ENCODE data around the gene CCDC167. TPM values are rescaled to one million over a fixed set of nuclear protein-coding genes. Genes with fewer than 3 reads are reported as not detected.

Gene CCDC167
- total RNA-seq, 2 experiments from 2014 or later, result 7.3 to 8.0 TPM

DNA sequence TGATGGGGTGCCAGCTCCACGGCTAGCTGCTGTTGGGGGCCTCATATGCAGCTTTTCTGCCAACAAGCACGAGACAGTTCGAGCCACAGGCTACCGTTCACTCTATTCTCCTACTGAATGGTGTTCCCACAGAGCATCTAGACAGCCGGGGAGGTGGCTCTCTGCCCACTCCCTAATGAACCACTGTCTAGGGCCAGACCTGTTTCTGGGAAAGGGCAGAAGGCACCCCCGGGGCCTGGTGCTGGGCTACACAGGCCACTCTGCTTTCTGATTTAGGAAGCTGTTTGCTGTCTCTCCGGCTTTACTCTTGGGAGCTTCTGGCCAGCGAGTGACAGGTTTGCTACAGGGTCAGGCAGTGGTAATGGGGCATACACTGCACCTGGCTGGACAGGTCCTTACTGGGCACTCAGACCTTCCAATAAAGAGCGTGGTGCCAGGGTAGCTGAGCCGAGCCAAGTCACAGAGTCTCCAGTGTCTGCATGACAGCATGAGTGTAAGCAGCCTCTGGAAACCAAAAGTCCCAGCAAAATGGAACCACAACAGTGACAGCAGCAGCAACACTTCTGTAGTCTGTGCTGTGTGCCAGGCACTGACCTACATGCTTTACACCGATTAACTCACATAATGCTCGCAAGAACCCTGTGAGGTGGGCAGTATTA lies 8.4 kb downstream of the CCDC167 start:
- intact Hi-C loops (cut with DNase I, micrococcal nuclease), result no loop called here
- Histone ChIP-seq H3K27me3 (ENCODE audit: control insufficient read depth in 1 of 2, insufficient read depth in 2 of 2, low read length in 2 of 2) (no peaks in the 10 kb centered on the region), H3K36me3 (ENCODE audit: insufficient read depth, low read length) (peaks cover 13% of the 10 kb centered on the region), H3K27ac (ENCODE audit: low read depth in 1 of 2, low read length in 2 of 2) (peak overlapping the region; percentile 48 to 87), H3K4me1 (ENCODE audit: insufficient read depth, low read length) (peaks cover 83% of the 10 kb centered on the region), H3K9me3 (ENCODE audit: control insufficient read depth in 1 of 2, insufficient read depth in 1 of 2, low read length in 2 of 2) (no peaks in the 10 kb centered on the region), H3K4me3 (ENCODE audit: low read length) (peak overlapping the region; percentile 6)
- Mint-ChIP-seq H3K27me3 (no peaks in the 10 kb centered on the region), H3K27ac (peak overlapping the region; percentile 77), H3K4me3 (no peak overlapping the region), H3K9me3 (no peaks in the 10 kb centered on the region), H3K4me1 (ENCODE audit: low read depth) (peaks cover 62% of the 10 kb centered on the region), H3K36me3 (ENCODE audit: low read depth) (no peaks in the 10 kb centered on the region)
- ChIA-PET POLR2A (interaction anchor here (1.1 to 3.9 kb wide), 5 partner anchors 11 to 57 kb away, joined by 4 to 31 read pairs (median 6); no protein-coding TSS in a partner anchor), CTCF (interaction anchor here (0.7 to 3.0 kb wide), 6 partner anchors 10 to 76 kb away, joined by 3 to 18 read pairs (median 3); no protein-coding TSS in a partner anchor)
- ATAC-seq (ENCODE audit: poor library complexity) (no peak), DNase-seq (peak in 3 of 14 experiments; percentile 20 to 58 (median 54))
- TF ChIP-seq, protein P1, sequence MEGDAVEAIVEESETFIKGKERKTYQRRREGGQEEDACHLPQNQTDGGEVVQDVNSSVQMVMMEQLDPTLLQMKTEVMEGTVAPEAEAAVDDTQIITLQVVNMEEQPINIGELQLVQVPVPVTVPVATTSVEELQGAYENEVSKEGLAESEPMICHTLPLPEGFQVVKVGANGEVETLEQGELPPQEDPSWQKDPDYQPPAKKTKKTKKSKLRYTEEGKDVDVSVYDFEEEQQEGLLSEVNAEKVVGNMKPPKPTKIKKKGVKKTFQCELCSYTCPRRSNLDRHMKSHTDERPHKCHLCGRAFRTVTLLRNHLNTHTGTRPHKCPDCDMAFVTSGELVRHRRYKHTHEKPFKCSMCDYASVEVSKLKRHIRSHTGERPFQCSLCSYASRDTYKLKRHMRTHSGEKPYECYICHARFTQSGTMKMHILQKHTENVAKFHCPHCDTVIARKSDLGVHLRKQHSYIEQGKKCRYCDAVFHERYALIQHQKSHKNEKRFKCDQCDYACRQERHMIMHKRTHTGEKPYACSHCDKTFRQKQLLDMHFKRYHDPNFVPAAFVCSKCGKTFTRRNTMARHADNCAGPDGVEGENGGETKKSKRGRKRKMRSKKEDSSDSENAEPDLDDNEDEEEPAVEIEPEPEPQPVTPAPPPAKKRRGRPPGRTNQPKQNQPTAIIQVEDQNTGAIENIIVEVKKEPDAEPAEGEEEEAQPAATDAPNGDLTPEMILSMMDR (IDR thresholded peaks at IDR 0.05), result no peak

DNA sequence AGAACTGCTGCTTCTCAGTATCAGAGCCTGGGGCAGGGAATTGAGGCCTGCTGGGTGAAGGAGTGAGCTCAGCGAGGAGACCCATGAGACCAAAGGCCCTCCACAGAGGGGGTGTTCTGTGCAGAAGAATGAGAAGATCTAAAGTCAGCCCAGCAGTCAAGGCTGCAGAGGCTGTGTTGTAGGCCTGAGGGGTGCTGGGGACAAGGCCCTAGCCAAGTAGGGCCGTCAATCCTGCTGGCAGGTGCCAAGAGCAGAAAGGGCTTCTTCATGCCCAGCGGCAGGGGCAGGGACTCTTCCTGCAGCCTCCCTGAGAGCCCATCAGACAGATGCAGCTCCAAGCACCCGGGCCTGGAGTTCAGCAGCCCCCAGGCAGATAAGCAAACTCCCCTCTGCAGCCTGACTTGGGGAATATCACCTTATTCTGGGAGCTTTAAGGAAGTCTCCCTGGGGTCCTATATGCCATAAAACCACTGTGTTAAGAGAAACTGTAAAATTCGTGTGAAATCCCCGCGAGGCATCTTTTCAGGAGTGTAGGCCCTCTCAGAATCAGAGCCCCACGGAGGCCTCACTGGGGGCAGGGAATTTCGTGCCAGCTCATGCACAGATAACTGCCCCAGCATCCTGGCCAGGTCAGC lies 9.0 kb downstream of the CCDC167 start:
- Histone ChIP-seq H3K27ac (ENCODE audit: low read depth in 1 of 2, low read length in 2 of 2) (peak overlapping the region; percentile 48 to 87), H3K27me3 (ENCODE audit: control insufficient read depth in 1 of 2, insufficient read depth in 2 of 2, low read length in 2 of 2) (no peaks in the 10 kb centered on the region), H3K9me3 (ENCODE audit: control insufficient read depth in 1 of 2, insufficient read depth in 1 of 2, low read length in 2 of 2) (no peaks in the 10 kb centered on the region), H3K4me3 (ENCODE audit: low read length) (no peak overlapping the region), H3K36me3 (ENCODE audit: insufficient read depth, low read length) (peaks cover 17% of the 10 kb centered on the region), H3K4me1 (ENCODE audit: insufficient read depth, low read length) (peaks cover 77% of the 10 kb centered on the region)
- TF ChIP-seq, protein P1 (IDR thresholded peaks at IDR 0.05), result no peak
- ChIA-PET CTCF (interaction anchor here (1.0 to 3.0 kb wide), 5 partner anchors 11 to 35 kb away, joined by 3 to 18 read pairs (median 3); no protein-coding TSS in a partner anchor), POLR2A (interaction anchor here (2.9 to 3.9 kb wide), 2 partner anchors 11 to 26 kb away, joined by 11 to 31 read pairs; no protein-coding TSS in a partner anchor)
- ATAC-seq (ENCODE audit: poor library complexity) (no peak), DNase-seq (peak in 3 of 14 experiments; percentile 4 to 32 (median 24))
- peak overlapping the region; percentile 77 for H3K27ac Mint-ChIP-seq
- H3K27me3 Mint-ChIP-seq, result no peaks in the 10 kb centered on the region
- H3K4me1 Mint-ChIP-seq (ENCODE audit: low read depth), result peaks cover 60% of the 10 kb centered on the region
- no peaks in the 10 kb centered on the region for H3K9me3 Mint-ChIP-seq
- H3K4me3 Mint-ChIP-seq, result no peak overlapping the region
- no peaks in the 10 kb centered on the region for H3K36me3 Mint-ChIP-seq (ENCODE audit: low read depth)
- intact Hi-C loops (cut with DNase I, micrococcal nuclease), result no loop called here

DNA sequence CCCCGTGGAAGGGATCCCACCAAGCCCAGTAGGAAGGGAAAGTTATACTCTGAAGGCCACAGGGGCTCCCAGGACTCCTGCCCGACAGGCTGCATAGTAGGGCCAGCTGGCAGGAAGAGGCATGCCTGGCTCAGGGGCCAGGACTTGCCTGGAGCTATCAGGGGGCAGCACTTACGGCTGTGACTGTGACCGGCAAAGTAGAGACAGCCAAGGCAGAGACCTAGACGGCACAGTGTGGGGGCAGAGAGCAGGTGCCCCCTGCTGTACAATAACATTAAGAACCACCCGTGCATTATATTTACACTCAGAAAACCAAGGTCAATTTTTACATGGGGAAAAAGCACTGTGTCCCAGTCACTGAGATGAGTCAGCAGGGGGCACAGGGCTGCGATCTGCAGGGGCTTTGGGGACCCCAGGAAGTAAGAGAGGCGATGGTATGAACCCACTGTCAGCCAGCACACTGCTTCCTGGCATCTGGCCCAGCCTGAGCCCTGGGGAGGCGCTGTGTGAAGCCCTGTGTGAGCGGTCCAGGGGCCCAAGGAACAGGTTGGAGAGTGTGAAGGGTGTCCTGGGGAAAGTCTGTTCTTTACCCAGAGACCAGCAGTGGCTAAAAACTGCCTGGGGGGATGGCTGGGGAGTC lies 9.9 kb downstream of the CCDC167 start:
- Mint-ChIP-seq H3K4me1 (ENCODE audit: low read depth) (peaks cover 52% of the 10 kb centered on the region), H3K36me3 (ENCODE audit: low read depth) (no peaks in the 10 kb centered on the region), H3K4me3 (no peak overlapping the region), H3K27me3 (no peaks in the 10 kb centered on the region), H3K9me3 (no peaks in the 10 kb centered on the region), H3K27ac (peak overlapping the region; percentile 77)
- TF ChIP-seq, protein P1 (IDR thresholded peaks at IDR 0.05), result peak; percentile 35
- Histone ChIP-seq H3K9me3 (ENCODE audit: control insufficient read depth in 1 of 2, insufficient read depth in 1 of 2, low read length in 2 of 2) (no peaks in the 10 kb centered on the region), H3K36me3 (ENCODE audit: insufficient read depth, low read length) (peaks cover 22% of the 10 kb centered on the region), H3K27me3 (ENCODE audit: control insufficient read depth in 1 of 2, insufficient read depth in 2 of 2, low read length in 2 of 2) (no peaks in the 10 kb centered on the region), H3K27ac (ENCODE audit: low read depth in 1 of 2, low read length in 2 of 2) (peak overlapping the region; percentile 48 to 87), H3K4me3 (ENCODE audit: low read length) (no peak overlapping the region), H3K4me1 (ENCODE audit: insufficient read depth, low read length) (peaks cover 78% of the 10 kb centered on the region)
- intact Hi-C loops (cut with DNase I, micrococcal nuclease), result loop anchor here in 1 of 2 experiments (2.0 kb wide), 1 partner anchor 27 kb away; no protein-coding TSS in a partner anchor
- peak in 6 of 14 experiments; percentile 43 to 64 (median 54) for DNase-seq
- ChIA-PET POLR2A (interaction anchor here (0.7 to 3.9 kb wide), 2 partner anchors 12 to 27 kb away, joined by 4 to 31 read pairs; no protein-coding TSS in a partner anchor), CTCF (interaction anchor here (0.7 to 3.0 kb wide), 4 partner anchors 12 to 74 kb away, joined by 3 to 18 read pairs (median 6); no protein-coding TSS in a partner anchor)
- peak; percentile 21 for ATAC-seq (ENCODE audit: poor library complexity)
